Activated CD4-positive, alpha-beta T cell treated with anti-CD3 and anti-CD28 coated beads for 24 hours (primary cell): ENCODE measurements around the gene CPXM2.

Experiments used
- DNase-seq, 2 donors: peaks; one replicate each; pipeline ENCODE4 v3.0.0-alpha.2; 2020; ENCODE audit warnings: low read depth in 2 of 2

CPXM2 gene

DNA sequence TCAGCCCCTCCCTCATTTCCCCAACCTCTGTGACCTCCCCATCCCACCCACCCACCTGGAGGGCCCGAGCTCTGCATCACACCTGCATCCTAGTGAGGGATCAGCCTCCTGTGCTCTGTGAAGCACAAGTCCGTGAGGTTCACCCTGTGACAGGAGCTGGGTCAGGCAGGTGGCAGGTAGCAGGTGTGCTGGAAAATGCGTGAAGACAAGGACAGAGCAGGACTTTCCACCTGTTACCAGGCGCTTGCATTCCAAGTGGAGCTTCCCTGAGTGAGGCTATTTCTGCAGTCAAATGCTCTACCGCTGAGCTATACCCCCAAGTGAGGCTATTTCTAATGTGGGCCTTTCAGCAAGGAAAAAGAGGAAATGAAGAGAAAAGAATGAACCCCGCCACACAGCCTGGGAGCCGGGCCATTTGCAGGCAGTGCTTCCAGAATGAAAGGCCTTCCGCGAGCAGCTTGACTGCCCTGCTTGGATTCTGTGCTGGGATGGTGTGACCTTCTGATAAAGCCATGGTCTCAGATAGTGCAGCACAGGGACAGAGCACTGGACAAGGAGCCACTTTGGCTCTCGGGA lies 13.3 kb upstream of the CPXM2 start:
- no peak for DNase-seq

- DNase-seq = no peak
Observed at GRCh38 chr10:123903621-123904020, 12.0 kb upstream of the CPXM2 start.

DNA sequence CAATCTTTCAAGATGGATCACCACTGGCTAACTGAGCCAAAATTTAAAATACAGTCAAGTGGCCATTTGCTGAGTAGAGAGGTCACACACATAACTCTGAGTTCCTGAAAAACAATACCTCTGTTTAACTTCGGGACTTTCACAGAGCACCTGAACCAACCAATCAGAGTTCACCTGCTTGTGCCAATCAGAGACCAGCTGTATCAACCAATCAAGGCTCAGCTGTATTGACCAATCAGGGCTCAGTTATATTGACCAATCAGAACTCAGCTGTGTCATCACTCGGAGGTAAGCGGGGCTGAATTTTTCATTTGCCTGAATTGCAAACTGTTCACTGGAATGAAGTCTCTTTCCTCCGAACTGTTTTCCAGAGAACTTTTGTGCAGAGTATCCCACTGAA lies 10.0 kb upstream of the CPXM2 start:
- no peak for DNase-seq

DNA sequence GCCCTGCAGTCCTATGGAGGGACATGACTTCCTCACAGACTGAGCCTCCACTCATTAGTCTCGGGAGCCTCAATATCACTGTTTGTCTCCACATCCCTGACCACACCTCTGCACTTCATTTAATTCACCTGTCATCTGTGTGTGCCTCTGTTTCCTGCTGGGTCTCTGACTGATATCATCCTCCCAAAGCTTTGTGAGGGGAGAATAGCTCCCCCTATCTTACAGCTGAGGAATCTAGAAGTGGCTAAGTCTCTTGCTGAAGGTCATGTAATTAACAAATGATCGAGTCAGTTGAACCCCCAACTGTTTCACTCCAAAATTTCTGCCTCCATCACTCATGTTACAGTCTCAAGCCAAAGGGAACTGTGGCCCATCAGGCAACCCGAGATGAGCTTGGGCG lies 5.5 kb upstream of the CPXM2 start:
- no peak for DNase-seq

DNA sequence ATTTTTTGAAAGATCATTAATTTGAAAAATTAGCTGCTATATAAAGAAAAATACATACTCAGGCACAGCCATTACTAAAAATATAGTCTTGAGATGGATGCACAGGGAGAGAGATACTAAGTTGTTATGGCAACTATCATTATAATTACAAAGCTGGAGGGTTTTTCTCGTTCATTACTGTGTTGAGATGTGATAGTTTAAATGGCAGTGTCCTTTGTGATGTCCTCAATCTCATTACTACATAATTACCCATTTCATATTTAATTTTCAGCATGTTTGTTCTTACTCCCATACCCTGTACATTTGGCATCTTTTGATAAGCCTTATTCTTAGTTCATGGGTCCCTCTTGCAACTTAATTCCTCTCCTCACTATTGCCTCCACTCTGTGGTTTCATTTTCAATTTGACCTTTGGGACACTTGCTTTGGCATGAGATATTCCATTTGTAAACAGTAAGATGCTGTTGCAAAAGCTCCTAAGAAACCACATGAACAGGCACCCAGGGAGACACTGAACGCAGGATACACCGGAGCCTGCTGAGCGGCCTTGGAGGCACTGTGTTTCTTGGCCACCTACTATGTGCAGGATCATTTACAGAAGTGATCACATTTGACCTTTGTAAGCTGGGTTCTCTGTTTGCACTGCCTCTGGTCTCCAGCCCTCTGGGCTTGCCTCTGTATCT lies 4.8 kb upstream of the CPXM2 start:
- no peak for DNase-seq

- no peak for DNase-seq
Observed at GRCh38 chr10:123893651-123894050, 2.0 kb upstream of the CPXM2 start.

DNA sequence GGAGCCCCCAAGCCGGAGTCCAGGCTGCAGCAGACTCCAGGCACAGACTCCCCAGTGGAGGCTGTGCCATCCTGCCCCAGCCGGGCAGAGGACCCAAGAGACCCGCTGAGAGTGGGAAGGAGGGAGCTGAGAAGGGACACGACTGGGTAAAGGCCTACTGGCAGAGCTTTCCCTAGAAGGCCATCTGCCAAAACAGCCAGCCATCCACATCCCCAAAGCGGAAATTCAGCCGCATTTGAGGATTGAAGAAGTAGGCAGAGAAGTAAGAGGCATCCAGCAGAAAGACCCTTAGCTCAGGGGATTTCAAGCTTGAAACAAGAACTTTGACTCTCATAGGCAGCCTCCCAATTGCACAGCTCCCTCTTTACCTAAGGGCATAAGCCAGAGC lies 857 bp downstream of the CPXM2 start:
- DNase-seq = no peak

- DNase-seq = no peak
Observed at GRCh38 chr10:123890226-123890625, 1.4 kb downstream of the CPXM2 start.

DNA sequence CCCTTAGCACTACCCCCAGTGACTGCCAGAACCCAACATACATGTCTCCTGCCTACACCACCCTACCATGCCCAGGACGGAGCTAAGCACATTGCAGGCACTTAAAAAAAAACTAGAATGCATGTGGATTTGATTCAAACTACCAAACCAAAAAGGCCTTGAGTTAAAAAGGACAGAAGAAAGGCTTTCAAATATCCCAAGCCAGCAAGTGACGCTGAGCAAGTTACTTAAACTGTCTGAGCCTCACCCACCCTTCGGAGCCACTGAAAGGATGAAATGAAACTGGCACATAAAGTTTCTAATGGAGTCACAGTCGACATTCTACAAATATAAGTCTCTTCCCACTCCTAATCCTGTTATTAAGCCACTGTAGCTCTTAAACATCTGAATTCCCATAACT lies 1.8 kb downstream of the CPXM2 start:
- no peak for DNase-seq

DNA sequence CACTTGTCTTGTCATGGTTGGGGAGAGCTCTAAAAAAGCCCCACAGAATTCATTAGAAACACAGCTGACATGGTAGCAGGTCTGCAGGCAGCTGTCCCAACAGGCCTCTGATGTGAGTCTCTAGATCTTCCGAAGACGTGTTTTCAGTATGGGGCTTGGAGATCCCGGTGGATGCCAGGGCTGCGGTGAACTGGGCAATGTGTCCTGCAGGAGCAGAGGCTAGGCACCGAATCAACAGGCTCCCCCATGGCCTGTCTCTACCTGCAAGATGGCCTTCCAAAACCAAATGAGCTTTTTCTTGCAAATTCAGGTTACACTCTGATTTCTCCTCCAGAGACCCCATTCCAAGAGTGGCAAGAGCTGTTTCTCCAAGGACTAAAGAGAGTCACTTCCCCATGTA lies 2.9 kb downstream of the CPXM2 start:
- DNase-seq = no peak

DNA sequence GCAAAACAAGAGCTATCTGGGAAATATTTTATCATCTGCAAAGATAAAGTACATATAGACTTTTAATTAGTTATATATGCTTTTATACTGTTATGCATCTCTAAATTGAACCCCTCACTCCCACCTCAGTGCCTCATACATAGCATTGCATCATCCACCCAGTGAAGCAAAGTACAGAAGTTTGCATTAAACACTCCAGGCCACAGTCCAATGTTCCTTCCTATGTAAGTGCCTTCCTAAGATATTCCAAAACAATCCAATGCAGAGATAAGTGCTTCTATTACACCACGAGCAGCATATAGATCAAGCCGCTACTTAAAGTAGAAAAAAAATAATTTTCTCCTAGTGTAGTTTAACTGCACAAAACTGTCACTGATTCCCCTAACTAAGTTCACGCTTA lies 3.4 kb downstream of the CPXM2 start:
- no peak for DNase-seq

- no peak for DNase-seq
Observed at GRCh38 chr10:123886292-123886691, 5.3 kb downstream of the CPXM2 start.

DNA sequence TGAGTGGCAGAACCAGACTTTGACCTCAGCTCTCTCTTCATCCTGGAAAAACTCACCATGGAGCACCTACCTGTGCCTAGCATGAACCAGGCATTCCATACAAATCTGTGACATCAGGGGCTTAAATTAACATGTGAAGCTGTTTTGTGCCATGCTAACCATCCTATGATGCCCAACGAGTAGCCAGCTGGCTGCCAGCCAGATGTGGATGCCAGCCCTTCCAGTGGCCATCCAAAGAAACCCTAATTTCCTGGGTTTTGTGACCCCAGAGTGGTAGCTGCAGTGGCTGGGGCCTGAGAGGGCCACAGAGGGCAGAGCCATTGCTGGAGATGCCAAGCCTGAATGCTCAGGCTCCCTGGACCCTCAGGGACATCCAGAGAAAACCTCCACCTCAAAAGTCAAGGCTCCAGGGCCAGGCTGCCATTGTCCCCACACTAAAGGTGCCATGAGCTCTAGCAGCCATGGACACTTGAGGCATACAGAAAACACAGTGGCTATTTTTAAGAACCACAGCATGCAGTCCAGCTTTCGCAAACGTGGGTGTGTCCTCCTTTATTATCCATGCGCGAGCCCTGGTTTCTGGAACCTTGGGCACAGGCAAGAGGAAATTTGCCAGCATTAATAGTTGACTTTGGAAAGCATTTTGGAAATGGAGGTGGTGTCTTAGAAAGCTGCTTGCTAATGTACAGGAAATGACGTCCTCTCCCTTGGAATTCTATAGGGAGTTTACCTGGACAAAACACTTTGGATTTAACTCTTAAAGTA lies 6.0 kb downstream of the CPXM2 start:
- DNase-seq = no peak

DNA sequence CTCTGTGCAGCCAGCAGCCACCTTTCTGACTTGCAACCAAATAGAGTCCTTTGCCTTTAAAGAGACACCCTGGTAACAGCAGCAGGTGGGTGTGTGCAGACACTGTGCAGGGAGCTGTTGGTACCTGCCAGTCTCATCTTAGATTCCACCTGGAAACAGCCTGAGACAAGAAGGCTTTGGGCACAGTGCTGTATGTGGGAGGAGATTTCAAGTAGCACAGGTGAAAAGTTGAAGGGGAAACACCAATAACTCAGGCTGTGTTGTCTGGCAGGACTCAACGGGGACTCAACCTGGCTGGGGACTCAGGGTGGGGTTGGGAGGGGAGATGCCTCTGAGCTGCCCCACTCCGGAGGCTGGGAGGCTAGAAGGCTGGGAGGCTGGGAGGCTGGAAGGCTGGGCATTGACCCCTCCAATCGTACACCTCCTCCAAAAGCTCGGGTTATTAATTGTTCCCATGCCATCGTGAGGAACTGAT lies 6.7 kb downstream of the CPXM2 start:
- no peak for DNase-seq

DNA sequence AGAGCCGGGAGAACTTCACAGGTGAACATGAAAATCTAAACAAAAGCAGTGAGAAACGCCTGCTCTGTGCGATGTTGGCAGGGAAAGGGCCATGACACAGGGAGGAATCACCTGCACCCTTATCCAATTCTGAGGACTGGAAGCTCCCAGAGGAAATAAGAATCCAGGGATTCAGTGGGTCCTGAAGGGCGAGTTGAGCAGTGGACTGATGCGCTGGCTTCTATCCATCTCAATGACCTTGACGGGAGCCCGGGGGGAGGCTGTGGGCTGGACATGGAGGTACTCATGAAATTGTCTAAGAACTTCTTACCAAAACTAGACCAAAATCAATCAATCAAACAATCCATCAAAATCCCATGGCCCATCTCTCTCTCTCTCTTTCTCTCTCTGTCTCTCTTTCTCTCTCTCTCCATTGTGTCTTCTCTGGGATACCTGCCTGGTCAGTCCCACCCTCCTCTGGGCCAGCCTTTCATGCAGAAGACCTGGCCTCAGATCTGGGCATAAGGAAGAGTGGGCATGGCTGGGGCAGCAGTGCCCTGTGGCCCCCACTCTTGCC lies 7.2 kb downstream of the CPXM2 start:
- DNase-seq = no peak

GRCh38 chr10:123883673-123884320 lies 7.8 kb downstream of the CPXM2 start:
- no peak for DNase-seq

- no peak for DNase-seq
Observed at GRCh38 chr10:123882681-123883445, 8.7 kb downstream of the CPXM2 start.

DNA sequence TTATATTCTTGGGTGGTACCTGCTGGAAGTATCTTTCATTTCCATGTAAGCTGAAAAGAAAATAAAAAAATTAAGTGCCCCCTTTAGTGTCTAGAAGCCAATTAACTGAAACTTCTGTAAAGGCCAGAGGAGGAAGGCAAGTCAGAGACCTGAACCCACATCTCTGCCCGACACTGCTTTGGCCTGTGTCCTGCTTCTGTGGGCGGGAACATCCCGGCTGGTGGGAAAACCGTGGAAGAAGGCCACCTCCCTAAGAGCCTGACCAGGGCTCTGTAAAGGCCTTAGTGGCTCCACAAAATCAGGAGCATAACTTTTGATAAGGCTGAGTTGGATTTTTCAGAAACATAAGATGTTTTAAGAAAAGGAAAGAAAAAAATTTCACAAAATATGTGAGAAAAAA lies 9.4 kb downstream of the CPXM2 start:
- DNase-seq = no peak

DNA sequence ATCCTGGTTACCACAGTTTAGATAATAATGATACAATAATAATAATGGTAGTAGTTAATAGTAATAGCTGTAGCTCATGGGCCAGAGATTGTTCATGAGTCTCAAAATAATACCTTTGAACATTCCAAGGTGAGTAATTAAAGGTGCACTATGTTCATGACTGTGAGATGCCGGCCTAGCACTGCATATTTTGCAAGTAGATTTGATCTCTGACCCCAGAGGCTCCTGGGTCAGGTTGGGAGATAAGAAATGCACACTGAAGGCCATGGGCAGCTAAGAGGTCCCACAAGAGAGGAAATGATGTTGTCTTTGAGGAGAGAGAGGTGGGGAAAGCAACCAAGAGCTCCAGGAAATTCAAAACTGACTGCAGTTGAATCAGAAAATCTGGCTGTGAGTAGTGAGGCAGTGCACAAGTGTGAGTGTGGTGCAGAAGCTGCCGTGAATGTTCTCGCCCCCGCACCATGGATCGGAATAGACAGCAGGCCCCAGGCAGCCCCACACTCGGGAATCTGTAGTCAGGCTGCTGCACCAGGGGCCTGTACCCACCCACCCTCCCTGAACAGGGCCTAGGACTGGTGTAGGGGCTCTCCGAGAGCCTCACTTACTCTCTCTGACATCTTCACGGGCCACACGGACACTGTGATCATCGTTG lies 11.9 kb downstream of the CPXM2 start:
- no peak for DNase-seq

DNA sequence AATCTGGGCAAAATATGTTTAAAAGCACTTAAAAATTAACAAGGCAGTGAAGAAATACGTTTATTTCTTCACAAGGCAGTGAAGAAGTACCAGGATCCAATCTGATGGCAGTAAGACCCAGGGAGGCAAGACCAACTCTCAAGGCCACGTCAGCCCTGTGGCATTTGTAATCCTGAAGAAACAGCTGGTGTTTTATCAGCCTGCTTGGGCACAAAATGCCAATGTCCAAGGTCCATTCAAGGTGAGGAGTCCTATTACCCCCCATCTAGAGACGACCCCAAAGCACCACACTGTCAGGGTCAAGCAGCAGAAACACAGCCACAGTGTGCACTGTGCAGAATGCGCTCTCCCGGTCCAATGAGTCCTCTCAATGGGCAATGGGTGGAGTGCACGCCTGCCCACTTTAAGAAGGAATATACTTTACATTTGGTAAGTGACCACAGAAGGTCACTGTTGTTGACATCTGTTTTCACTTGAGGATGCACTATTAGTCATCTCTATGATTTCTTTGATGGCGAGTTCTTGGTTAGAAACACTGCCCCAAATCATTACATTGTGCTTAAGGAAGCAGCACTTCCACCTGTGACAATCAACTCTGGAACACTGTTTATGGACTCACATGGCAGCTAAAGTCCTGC lies 12.8 kb downstream of the CPXM2 start:
- DNase-seq = no peak

DNA sequence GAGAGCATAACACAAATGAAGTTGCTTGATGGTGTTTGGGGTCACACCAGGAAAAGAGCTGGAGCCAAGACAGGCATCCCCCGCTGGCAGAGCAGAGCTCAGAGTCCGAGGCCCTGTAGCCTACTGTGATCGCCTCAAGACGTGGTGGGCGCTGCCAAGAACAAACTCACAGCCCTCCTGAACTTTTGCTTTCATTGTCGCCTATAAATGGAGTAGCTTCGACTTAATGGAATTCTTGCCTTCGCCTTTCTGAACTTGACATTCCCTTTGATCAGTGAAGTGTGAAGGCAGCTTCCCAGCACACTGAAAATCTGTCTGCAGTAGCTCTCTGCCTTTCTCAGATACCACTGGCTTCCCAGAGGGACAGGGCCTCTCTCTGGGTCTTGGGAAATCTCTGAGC lies 21.3 kb downstream of the CPXM2 start:
- no peak for DNase-seq
